Myometrial cell (primary cell): ENCODE data around the gene SLC24A4. TPM values are rescaled to one million over a fixed set of nuclear protein-coding genes. Genes with fewer than 3 reads are reported as not detected.

Experiments used
- total RNA-seq: library from RNA; depleted of rRNA; stranded (reverse); fragments of >200 nt; gene quantifications from 2 replicates; pipeline ENCODE4 v1.2.3, GENCODE V29; 2015

The SLC24A4 gene, protein sequence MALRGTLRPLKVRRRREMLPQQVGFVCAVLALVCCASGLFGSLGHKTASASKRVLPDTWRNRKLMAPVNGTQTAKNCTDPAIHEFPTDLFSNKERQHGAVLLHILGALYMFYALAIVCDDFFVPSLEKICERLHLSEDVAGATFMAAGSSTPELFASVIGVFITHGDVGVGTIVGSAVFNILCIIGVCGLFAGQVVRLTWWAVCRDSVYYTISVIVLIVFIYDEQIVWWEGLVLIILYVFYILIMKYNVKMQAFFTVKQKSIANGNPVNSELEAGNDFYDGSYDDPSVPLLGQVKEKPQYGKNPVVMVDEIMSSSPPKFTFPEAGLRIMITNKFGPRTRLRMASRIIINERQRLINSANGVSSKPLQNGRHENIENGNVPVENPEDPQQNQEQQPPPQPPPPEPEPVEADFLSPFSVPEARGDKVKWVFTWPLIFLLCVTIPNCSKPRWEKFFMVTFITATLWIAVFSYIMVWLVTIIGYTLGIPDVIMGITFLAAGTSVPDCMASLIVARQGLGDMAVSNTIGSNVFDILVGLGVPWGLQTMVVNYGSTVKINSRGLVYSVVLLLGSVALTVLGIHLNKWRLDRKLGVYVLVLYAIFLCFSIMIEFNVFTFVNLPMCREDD
- not detected in 2 replicates for total RNA-seq

DNA sequence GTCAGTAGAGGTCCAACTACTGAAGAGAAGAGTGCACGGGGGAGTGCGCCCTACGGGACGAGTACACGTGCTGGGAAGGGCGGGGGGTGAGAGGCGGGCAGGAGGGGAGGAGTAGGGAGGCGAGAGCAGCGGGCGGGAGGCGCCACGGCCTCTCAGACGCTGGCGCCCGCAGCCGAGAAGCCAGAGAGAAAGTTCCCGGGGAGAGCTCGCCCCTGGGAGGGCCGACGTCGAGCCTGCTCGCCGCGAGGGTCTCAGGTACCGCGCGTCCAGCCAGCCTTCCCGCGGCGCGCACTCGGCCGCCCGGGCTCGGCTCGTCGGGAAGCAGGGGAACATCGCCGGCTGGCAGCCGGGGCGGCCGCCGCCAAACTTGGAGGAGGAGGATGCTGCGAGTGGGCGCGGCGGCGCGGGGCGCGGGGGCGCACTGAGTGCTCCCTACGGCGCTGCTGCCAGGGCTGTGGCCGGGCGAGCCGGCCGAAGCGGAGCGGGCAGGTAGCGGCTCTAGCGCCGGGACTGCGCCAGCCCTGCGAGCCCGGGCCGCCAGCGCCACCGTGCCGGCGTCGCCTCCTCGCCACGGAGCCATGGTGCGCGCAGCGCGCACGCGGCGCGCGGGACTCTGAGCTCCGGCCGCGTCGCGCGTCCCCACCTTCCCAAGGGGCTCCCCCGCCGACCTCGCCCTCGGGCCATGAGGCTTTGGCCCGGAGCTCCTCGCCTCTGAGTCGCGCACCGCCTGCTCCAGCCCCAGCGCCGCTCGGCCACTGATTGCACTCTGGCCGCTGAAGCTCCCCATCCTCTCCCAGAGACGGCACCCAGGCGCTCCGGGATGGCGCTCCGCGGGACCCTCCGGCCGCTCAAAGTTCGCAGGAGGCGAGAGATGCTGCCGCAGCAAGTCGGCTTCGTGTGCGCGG lies at the start of gene SLC24A4:
SLC24A4 (plus strand) TSS at position 155 of the 905 bp plus-strand sequence; CDS start at position 821, 666 bp downstream.

DNA sequence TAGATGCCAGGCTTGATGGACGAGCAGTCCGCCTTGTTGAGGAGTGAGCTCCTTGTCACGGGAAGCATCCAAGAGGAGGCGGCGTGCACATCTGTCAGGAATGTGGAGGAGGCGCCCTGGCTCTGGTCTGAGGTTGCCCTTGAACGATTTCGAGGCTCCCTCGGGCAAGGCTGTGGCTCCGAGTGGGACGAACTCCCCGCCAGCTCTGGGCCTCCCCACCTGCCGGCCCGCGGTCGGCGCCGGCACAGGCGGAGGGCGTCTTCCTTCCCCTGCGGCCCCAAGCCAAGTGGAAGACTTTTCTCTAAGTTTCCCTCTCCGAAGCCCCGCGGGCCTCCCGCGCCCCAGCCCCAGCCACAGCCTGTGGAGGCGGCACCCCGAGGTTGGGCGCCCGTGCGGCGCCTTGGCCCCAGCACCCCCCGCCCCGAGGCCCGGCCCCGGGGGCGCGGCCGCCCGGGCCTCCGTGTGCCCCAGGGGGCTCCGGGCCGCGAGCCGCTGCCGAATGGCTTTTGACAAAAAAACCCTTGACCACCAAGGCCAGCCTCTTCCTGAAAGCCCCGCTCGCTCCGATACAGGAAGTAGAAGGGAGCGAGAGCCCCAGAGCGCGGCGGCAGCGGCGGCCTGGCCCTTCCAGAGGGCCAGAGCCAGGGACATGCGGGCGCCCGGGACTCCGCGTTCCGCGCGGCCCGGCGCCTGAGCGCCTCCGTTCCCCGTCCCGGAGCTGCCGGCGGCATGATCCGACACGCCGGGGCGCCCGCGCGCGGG lies 190.4 kb downstream of the SLC24A4 start, which contains the start of gene RIN3:
RIN3 (plus strand) TSS at position 578 of the 762 bp plus-strand sequence; CDS start at position 730, 152 bp downstream.

Other genes with a start within 250 kb of the SLC24A4 start
- gene ATXN3, start 216.6 kb upstream of the SLC24A4 start, total RNA-seq, result 11.5 and 39.5 TPM in 2 replicates
- gene NDUFB1, start 201.5 kb upstream of the SLC24A4 start, total RNA-seq, result 459 and 522 TPM in 2 replicates
- 38.6 and 58.0 TPM in 2 replicates for gene CPSF2, start 201.2 kb upstream of the SLC24A4 start, total RNA-seq
- 0.53 and 2.0 TPM in 2 replicates for gene RIN3, start 190.6 kb downstream of the SLC24A4 start, total RNA-seq